Measurements from ENCODE around the gene CNKSR3. TPM values are rescaled to one million over a fixed set of nuclear protein-coding genes. Genes with fewer than 3 reads are reported as not detected.

The CNKSR3 gene
- total RNA-seq, 1 experiment from 2014 or later, result 10.3 TPM

- intact Hi-C loops (cut with micrococcal nuclease; ENCODE audit: unreplicated experiment), result no loop called here
- no peaks in the 10 kb centered on the region for H3K36me3 ChIP-seq (ENCODE audit: insufficient read depth, low read length, poor library complexity, severe bottlenecking)
- DNase-seq (ENCODE audit: low spot score), result no peak
- no peak overlapping the region for H3K4me3 ChIP-seq (ENCODE audit: low read depth, low read length, poor library complexity, severe bottlenecking)
- BruUV-seq (replicated peaks), result no TSS peak
- H3K4me1 ChIP-seq (ENCODE audit: insufficient read depth, low read length, poor library complexity, severe bottlenecking), result no peaks in the 10 kb centered on the region
- POLR2A ChIA-PET (ENCODE audit: low non-redundant PET), result no interaction called here
- H3K9me3 ChIP-seq (ENCODE audit: low read depth, low read length, poor library complexity, severe bottlenecking), result no peaks in the 10 kb centered on the region
- no peak overlapping the region for H3K27ac ChIP-seq (ENCODE audit: low read depth, low read length, poor library complexity, severe bottlenecking)
- H3K27me3 ChIP-seq (replicated peaks; ENCODE audit: insufficient read depth, low read depth, low read length, poor library complexity), result no peaks in the 10 kb centered on the region
- CTCF ChIA-PET, result no interaction called here
- TF ChIP-seq, protein P1, sequence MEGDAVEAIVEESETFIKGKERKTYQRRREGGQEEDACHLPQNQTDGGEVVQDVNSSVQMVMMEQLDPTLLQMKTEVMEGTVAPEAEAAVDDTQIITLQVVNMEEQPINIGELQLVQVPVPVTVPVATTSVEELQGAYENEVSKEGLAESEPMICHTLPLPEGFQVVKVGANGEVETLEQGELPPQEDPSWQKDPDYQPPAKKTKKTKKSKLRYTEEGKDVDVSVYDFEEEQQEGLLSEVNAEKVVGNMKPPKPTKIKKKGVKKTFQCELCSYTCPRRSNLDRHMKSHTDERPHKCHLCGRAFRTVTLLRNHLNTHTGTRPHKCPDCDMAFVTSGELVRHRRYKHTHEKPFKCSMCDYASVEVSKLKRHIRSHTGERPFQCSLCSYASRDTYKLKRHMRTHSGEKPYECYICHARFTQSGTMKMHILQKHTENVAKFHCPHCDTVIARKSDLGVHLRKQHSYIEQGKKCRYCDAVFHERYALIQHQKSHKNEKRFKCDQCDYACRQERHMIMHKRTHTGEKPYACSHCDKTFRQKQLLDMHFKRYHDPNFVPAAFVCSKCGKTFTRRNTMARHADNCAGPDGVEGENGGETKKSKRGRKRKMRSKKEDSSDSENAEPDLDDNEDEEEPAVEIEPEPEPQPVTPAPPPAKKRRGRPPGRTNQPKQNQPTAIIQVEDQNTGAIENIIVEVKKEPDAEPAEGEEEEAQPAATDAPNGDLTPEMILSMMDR (conservative IDR thresholded peaks at IDR 0.05; ENCODE audit: low read depth, low read length), result no peak
- no peak for TF ChIP-seq EZH2 (IDR thresholded peaks at IDR 0.05; ENCODE audit: borderline replicate concordance, low read depth, low read length, poor library complexity, severe bottlenecking)
Measured at GRCh38 chr6:154378518-154378917, 132.0 kb downstream of the CNKSR3 start.

DNA sequence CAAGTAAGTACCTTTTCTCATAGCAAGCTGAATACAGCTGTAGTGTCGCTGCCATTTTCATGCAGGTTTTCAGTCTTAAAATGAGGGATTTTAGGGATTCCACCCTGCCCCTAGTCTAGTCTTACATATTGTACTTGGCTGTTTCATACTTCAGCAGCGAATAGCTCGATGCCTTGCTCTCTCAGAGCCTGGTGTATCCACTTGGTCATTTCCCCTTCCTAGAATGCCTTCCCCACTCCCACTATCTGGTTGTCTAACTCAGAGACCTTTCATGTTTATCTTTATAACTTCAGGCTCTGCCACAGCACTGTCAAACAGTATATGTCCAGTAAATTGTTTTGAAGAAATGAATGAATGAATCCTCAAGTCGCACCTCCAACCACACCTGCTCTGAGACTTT, 132.8 kb downstream of the CNKSR3 start:
- BruUV-seq (replicated peaks), result no TSS peak
- intact Hi-C loops (cut with micrococcal nuclease; ENCODE audit: unreplicated experiment), result no loop called here
- no peak for DNase-seq (ENCODE audit: low spot score)
- Histone ChIP-seq H3K9me3 (ENCODE audit: low read depth, low read length, poor library complexity, severe bottlenecking) (no peaks in the 10 kb centered on the region), H3K27me3 (replicated peaks; ENCODE audit: insufficient read depth, low read depth, low read length, poor library complexity) (no peaks in the 10 kb centered on the region), H3K27ac (ENCODE audit: low read depth, low read length, poor library complexity, severe bottlenecking) (no peak overlapping the region), H3K4me3 (ENCODE audit: low read depth, low read length, poor library complexity, severe bottlenecking) (no peak overlapping the region), H3K4me1 (ENCODE audit: insufficient read depth, low read length, poor library complexity, severe bottlenecking) (no peaks in the 10 kb centered on the region), H3K36me3 (ENCODE audit: insufficient read depth, low read length, poor library complexity, severe bottlenecking) (no peaks in the 10 kb centered on the region)
- CTCF ChIA-PET, result no interaction called here
- TF ChIP-seq, protein P1 (conservative IDR thresholded peaks at IDR 0.05; ENCODE audit: low read depth, low read length), result no peak
- no peak for TF ChIP-seq EZH2 (IDR thresholded peaks at IDR 0.05; ENCODE audit: borderline replicate concordance, low read depth, low read length, poor library complexity, severe bottlenecking)
- POLR2A ChIA-PET (ENCODE audit: low non-redundant PET), result no interaction called here

GRCh38 chr6:154373971-154374370, 136.5 kb downstream of the CNKSR3 start:
- intact Hi-C loops (cut with micrococcal nuclease; ENCODE audit: unreplicated experiment), result no loop called here
- Histone ChIP-seq H3K4me3 (ENCODE audit: low read depth, low read length, poor library complexity, severe bottlenecking) (no peak overlapping the region), H3K36me3 (ENCODE audit: insufficient read depth, low read length, poor library complexity, severe bottlenecking) (no peaks in the 10 kb centered on the region), H3K27me3 (replicated peaks; ENCODE audit: insufficient read depth, low read depth, low read length, poor library complexity) (no peaks in the 10 kb centered on the region), H3K4me1 (ENCODE audit: insufficient read depth, low read length, poor library complexity, severe bottlenecking) (no peaks in the 10 kb centered on the region), H3K27ac (ENCODE audit: low read depth, low read length, poor library complexity, severe bottlenecking) (no peak overlapping the region), H3K9me3 (ENCODE audit: low read depth, low read length, poor library complexity, severe bottlenecking) (no peaks in the 10 kb centered on the region)
- no TSS peak for BruUV-seq (replicated peaks)
- DNase-seq (ENCODE audit: low spot score), result no peak
- TF ChIP-seq EZH2 (IDR thresholded peaks at IDR 0.05; ENCODE audit: borderline replicate concordance, low read depth, low read length, poor library complexity, severe bottlenecking), result no peak
- TF ChIP-seq, protein P1 (conservative IDR thresholded peaks at IDR 0.05; ENCODE audit: low read depth, low read length), result no peak
- ChIA-PET CTCF (no interaction called here), POLR2A (ENCODE audit: low non-redundant PET) (no interaction called here)
